HG03066 (cell line): ENCODE measurements around the gene GYS2.
"Not testable (repeated sequence)": the region's sequence is repeated elsewhere in the genome, so short reads cannot be mapped to it uniquely, and the experiment has no call there.

ENCODE experiments used
- ATAC-seq: cut with Tn5 transposase; IDR thresholded peaks from one replicate; pipeline ENCODE4 v1.9.1; 2021; ENCODE audit warnings: low read depth; ENCODE audit not compliant: unreplicated experiment

GYS2 gene

DNA sequence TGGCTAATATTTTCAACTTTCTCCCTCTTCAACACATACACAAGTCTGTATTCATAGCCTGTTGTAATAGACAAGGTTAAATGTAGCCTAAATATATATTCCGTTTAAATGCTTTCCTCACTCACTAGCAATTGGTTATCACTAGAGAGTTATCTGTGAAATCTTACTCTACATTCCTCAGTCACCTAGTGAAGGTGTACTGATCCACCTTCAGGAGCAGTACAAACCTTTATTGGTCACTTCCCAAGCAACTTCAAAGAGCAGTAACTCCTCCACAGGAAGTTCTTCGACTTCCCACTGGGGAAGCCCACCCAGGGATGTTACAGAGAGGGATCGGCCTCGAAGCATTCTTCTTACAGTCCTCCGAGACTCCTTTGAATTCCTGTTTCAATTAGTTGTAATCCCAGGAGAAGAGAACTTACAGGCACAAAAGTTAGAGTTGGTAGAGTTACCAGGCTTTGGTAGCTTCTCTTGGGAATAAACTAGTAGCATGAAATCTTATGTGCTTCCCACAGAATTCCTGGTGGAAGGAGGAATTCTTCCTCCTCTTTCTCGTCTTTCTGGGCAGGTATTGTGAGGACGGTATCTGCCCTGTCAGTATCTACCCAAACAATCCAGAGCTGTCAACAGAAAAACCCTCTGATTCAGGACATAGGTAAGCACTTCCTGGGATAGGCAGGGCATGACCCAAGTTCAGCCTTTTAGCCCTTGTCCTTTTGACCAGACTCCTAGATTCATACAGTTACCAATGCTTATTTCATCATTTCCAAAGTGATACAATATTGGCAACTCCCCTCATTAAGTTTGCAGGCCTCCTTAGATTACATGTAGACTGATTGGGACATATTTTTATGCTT, at the start of gene GYS2:
Gene GYS2, minus strand, starts transcription at position 603 of the 857 bp plus-strand sequence. Its CDS starts 255 bp downstream, at position 348.
- no peak for ATAC-seq

GRCh38 chr12:21651821-21652220, 47.2 kb upstream of the GYS2 start:
- ATAC-seq: no peak

- no peak for ATAC-seq
Measured at GRCh38 chr12:21650997-21651396, 46.4 kb upstream of the GYS2 start.

GRCh38 chr12:21649034-21649433, 44.4 kb upstream of the GYS2 start:
- ATAC-seq: no peak

- ATAC-seq: no peak
Measured at GRCh38 chr12:21648378-21648777, 43.7 kb upstream of the GYS2 start.

DNA sequence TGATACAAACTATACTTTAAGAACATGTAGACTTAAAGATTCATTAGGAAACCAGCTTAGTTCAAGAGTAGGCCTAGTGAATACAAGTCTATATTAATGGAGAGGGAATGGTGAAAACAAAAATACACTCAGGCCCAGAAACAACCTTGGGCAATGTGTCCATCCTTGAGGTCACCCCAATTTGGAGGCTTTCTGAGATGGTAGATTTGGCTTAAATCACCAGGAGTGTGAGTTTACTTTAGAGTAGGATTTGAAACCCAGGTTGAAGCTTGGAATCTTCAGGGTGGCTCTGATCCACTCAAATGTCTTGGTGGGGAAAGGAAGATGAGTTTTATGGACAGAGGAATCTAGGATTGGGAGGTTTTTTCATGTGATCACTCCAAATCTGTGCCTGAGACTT, 42.5 kb upstream of the GYS2 start:
- ATAC-seq: no peak

DNA sequence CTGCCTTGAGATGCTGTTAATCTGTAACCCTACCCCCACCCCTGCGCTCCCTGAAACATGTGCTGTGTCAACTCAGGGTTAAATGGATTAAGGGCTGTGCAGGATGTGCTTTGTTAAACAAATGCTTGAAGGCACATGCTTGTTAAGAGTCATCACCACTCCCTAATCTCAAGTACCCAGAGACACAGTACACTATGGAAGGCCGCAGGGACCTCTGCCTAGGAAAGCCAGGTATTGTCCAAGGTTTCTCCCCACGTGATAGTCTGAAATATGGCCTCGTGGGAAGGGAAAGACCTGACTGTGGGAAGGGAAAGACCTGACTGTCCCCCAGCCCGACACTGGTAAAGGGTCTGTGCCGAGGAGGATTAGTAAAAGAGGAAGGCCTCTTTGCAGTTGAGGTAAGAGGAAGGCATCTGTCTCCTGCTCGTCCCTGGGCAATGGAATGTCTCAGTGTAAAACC, 40.4 kb upstream of the GYS2 start:
- ATAC-seq: not testable (repeated sequence)

GRCh38 chr12:21644516-21644915, 39.9 kb upstream of the GYS2 start:
- no peak for ATAC-seq

DNA sequence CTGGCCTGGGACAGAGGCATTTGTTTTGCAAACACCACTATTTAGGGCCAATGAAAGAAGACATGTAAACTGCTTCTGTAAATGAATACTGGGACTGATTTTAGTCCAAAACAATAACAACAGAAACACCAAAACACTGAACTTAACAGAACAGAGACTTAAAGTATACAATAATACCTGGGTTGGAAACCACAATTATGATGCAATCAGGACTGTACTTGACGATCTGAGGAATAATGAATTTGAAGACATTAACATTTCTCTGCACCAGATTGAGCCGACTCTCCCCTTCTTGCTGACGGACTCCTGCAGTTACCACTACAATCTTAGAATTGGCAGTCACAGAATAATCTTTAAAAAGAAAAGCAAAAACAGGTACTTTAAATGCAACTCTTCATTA, 39.1 kb upstream of the GYS2 start:
- no peak for ATAC-seq

DNA sequence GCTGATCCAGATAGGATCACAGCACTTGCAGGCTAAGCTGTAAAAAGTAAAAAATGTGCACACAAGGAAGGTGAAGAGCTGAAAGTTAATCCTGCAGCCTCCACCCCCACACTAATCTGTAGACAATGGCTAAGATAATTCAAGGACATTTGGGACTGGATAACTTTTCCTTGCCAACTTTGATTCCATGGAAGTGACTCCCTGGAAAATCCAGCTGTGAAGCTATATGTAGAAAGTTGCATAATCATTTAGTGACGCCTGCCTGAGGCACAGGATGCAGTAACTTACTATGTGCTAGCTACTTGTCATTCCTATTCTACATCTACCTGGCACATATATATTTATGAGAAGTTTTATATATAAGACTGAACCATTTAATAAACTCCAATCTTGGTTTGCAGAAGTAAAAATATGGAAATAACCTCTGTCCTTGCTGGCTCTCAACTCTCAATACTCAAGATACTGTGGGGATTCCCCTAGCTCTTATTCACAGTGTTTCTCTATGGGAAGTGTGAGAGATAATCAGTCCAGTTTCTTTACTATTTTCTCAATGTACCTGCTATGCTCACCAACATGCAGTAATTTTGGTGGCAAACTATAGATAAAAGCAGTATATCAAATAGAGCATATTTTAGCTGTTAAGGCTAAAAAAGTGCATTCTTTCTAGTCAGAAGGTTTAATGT, 38.2 kb upstream of the GYS2 start:
- peak; percentile 46 for ATAC-seq

DNA sequence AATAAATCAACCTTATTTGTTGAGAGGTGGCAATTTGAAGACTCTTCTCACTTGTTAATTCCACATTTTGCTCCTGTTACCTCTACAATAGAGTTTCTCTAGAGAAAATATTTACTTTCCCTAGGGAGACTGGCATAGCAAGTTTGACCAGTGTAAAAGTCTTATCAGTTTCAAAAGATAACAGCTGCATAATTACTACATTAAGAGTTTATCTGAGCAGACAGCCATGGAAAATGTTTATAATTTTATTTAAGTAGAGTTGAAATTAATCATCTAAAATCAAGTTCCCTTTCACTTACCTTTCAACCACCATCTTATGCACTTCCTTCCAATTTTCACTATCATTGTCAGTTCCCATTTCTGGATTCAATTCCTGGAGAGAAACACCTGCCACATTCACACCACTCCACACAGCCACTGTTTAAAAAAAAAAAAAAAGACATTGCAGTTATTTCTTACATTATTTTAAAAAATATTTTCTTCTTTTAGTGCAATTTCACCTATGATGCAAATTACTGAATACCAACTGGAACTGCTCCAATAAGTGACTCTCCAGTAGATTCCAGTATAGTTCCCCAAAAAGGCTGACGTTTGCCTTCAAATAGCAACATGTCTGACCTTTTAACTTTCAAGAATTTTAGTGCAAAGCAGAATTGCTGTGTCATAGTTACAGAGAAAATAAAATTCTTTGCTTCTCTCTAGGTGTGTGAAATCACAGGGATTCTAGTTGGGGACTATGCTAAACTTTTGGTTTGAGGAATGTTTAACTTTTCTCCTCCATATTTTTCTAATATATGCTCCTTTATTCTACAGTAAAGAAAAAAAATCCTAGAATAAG, 33.6 kb upstream of the GYS2 start:
- no peak for ATAC-seq

DNA sequence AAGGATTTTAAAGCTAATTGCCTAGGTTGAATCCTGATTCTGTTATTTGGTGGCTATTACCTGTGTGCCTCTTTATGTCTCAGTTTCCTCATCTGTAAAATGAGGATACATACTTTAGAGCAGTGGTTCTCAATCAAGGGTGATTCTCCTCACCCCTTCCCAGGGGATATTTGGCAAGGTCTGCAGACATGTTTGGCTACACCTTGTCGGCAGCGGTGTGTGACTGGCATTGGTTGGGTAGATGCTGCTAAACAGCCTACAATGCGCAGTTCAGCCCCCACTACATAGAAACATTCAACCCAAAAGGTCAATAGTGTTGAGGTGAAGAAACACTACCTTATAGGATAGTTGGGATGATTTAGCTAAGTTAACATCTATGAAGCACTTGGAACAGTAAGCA, 29.6 kb upstream of the GYS2 start:
- no peak for ATAC-seq

- no peak for ATAC-seq
Measured at GRCh38 chr12:21631367-21631766, 26.7 kb upstream of the GYS2 start.

- no peak for ATAC-seq
Measured at GRCh38 chr12:21627924-21628323, 23.3 kb upstream of the GYS2 start.

DNA sequence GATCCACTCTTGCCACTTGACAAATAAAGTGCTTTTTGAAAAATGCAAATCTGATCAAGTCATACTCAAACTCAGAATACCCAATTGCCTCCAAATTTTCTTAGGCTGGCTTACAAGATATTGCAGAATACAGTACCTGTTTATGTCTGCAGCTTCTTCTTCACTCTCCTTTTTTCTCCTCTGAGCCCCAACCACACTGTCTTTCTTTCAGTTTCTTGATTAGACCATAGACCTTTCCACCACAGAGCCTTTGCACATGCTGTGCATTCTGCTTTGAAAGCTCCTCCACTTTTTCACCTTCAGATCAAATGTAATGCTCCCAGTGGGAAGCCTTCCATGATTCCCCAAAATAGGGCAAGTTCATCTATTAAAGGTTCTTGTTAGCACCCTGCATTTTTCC, 13.9 kb upstream of the GYS2 start:
- ATAC-seq: no peak

DNA sequence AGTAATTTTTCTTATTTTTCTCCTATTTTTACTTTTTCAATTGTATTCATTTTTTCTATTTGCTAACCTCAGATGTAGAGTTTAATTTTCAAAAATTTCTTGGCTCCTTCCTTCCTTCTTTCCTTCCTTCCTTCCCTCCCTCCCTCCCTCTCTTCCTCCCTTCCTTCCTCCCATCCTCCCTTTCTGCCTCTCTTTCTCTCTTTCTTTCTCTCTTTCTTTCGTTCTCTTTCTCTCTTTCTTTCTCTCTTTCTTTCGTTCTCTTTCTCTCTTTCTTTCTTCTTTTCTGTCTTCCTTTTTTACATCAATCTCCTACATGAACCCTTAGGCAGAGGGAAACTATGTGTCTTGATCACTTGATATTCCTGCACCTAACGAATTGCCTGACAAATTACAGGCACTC, 12.4 kb upstream of the GYS2 start:
- ATAC-seq: no peak

DNA sequence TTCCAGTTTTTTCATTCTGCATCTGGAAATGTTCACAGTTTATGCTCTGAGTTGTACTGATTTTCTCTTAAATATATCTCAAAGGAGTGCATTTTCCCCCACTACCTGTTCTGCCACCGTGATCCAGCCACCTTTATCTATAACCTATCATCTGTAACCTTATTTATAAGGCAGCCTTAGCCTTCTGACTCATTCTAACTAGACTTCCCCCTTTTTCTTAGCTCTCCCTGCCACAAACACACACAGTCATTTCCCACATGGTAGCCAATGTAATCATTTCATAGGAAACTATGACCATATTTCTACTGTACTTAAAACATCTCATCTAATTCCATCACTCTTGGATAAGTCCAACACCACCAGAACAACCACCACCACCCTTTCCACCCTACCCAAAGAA, 10.8 kb upstream of the GYS2 start:
- ATAC-seq: no peak

GRCh38 chr12:21614506-21614905, 9.9 kb upstream of the GYS2 start:
- ATAC-seq: no peak

GRCh38 chr12:21613931-21614330, 9.3 kb upstream of the GYS2 start:
- no peak for ATAC-seq

GRCh38 chr12:21608196-21608595, 3.5 kb upstream of the GYS2 start:
- ATAC-seq: no peak

- ATAC-seq: no peak
Measured at GRCh38 chr12:21607701-21608100, 3.1 kb upstream of the GYS2 start.
